DOHH2 (cell line): ENCODE results near the gene IPO13.

Source experiments
- H3F3A ChIP-seq: fragments of 200-600 bp; sonication (generic), shearing (Covaris generic); 2 replicates; pipeline ENCODE4 v1.6.0; 2016; ENCODE audit warnings: antibody characterized with exemption, mild to moderate bottlenecking; ENCODE audit not compliant: control insufficient read depth, insufficient read depth
- H3K27ac ChIP-seq: fragments of 200-600 bp; sonication (generic); 2 replicates; pipeline ENCODE4 v1.5.1; 2014; ENCODE audit warnings: low read depth, mild to moderate bottlenecking, low read length, moderate library complexity
- H3K27me3 ChIP-seq: fragments of 200-600 bp; sonication (generic); 2 replicates; pipeline ENCODE4 v1.6.1; 2014; ENCODE audit warnings: mild to moderate bottlenecking, low read length, mixed read lengths; ENCODE audit not compliant: control insufficient read depth
- H3K36me3 ChIP-seq: fragments of 200-600 bp; sonication (generic); 2 replicates; pipeline ENCODE4 v1.6.1; 2014; ENCODE audit warnings: mild to moderate bottlenecking, low read length, moderate library complexity, mixed read lengths; ENCODE audit not compliant: control insufficient read depth
- H3K4me1 ChIP-seq: fragments of 200-600 bp; sonication (generic); 2 replicates; pipeline ENCODE4 v1.6.1; 2014; ENCODE audit warnings: mild to moderate bottlenecking, low read length, mixed read lengths; ENCODE audit not compliant: control insufficient read depth
- H3K4me2 ChIP-seq: fragments of 200-600 bp; sonication (generic); 2 replicates; pipeline ENCODE4 v1.6.0; 2014; ENCODE audit warnings: mild to moderate bottlenecking, low read length, moderate library complexity
- H3K4me3 ChIP-seq: fragments of 200-600 bp; sonication (generic); 2 replicates; pipeline ENCODE4 v1.5.1; 2014; ENCODE audit warnings: mild to moderate bottlenecking, low read length, mixed read lengths
- H3K79me2 ChIP-seq: fragments of 200-600 bp; sonication (generic); 2 replicates; pipeline ENCODE4 v1.6.1; 2014; ENCODE audit warnings: mild to moderate bottlenecking, low read length, mixed read lengths; ENCODE audit not compliant: control insufficient read depth
- H3K9me2 ChIP-seq: fragments of 200-600 bp; sonication (generic); replicated peaks from 2 replicates; pipeline ENCODE4 v1.6.1; 2014; ENCODE audit warnings: mild to moderate bottlenecking, low read length, mixed read lengths; ENCODE audit not compliant: control insufficient read depth
- H3K9me3 ChIP-seq: fragments of 200-600 bp; sonication (generic); 2 replicates; pipeline ENCODE4 v1.6.1; 2014; ENCODE audit warnings: antibody characterized with exemption, low read length, mixed read lengths; ENCODE audit not compliant: control insufficient read depth, insufficient read depth
- H4K20me1 ChIP-seq: fragments of 200-600 bp; sonication (generic); 2 replicates; pipeline ENCODE4 v1.6.0; 2014; ENCODE audit warnings: low read depth, mild to moderate bottlenecking, antibody characterized with exemption, low read length, moderate library complexity; ENCODE audit not compliant: control insufficient read depth, insufficient read depth
- EZH2phosphoT487 ChIP-seq: fragments of 200-600 bp; sonication (generic); IDR thresholded peaks from 2 replicates; pipeline ENCODE4 v1.6.1; 2017; ENCODE audit warnings: borderline replicate concordance, mild to moderate bottlenecking, antibody characterized with exemption, low read length, moderate library complexity, mixed read lengths
- TF ChIP-seq, protein P1 (sequence below): fragments of 200-600 bp; sonication (generic); IDR thresholded peaks from one replicate; pipeline ENCODE4 v1.5.1; 2014; ENCODE audit warnings: antibody characterized with exemption, mild to moderate bottlenecking, low read depth, low read length; ENCODE audit not compliant: poor library complexity, severe bottlenecking

Gene IPO13

DNA sequence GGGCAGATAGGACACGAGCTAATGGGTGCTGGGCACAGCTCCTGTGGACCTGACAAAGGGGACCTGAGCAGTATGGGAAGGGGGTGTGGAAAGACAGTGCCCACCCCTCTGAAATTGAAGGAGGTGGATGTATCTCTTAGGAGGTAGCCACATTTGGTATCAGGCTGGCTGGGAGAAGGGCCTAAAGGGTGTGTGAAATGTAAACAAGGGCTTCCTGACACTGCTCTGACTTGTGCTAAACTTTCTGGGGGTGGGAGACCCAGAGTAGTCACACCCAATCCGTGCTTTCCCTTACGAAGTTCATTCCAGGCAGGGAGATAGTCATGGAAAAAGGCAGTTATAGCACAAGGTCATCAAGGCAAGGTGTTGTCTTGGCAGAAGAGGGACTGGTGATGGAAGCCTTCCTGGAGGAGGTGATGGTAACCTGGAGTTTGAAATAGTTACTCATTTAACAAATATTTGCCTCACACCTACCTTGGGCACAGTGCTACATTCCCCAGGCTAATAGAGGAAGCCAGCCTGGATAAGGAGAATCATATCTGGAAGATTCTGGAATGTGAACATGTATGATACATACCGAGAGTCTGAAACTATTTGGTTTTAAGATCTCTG is 39.3 kb downstream of the IPO13 start:
- Histone ChIP-seq H3K27me3 (no peaks in the 10 kb centered on the region), H4K20me1 (no peaks in the 10 kb centered on the region), H3K4me3 (no peak overlapping the region), H3K4me1 (peaks cover 10% of the 10 kb centered on the region), H3K4me2 (no peak overlapping the region), H3K9me2 (no peaks in the 10 kb centered on the region), H3K79me2 (peaks cover 20% of the 10 kb centered on the region), H3K9me3 (no peaks in the 10 kb centered on the region), H3K27ac (no peak overlapping the region), H3K36me3 (peaks cover 31% of the 10 kb centered on the region), H3F3A (peaks cover 12% of the 10 kb centered on the region)
- TF ChIP-seq EZH2phosphoT487 = no peak
- TF ChIP-seq, protein P1, sequence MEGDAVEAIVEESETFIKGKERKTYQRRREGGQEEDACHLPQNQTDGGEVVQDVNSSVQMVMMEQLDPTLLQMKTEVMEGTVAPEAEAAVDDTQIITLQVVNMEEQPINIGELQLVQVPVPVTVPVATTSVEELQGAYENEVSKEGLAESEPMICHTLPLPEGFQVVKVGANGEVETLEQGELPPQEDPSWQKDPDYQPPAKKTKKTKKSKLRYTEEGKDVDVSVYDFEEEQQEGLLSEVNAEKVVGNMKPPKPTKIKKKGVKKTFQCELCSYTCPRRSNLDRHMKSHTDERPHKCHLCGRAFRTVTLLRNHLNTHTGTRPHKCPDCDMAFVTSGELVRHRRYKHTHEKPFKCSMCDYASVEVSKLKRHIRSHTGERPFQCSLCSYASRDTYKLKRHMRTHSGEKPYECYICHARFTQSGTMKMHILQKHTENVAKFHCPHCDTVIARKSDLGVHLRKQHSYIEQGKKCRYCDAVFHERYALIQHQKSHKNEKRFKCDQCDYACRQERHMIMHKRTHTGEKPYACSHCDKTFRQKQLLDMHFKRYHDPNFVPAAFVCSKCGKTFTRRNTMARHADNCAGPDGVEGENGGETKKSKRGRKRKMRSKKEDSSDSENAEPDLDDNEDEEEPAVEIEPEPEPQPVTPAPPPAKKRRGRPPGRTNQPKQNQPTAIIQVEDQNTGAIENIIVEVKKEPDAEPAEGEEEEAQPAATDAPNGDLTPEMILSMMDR = no peak

DNA sequence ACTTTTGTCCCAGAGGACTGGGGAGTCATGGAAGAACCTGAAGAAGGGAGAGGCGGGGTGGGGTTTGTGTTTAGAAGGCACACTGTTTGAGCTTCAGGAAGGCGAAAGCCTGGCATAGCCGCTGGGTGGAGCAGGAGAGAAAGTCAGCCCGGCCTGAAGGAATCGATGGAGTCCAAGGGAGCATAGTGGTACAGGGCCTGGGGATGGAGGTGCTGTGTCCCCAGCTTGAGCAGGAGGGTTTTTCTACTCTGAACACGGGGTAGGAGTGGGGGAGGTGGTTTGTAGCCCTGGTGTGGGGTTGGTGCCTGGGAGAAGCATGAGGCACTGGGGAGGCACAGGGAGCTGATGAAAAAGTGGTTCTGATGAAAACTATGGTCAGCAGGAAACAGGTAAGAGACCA is 40.0 kb downstream of the IPO13 start:
- Histone ChIP-seq H3F3A (peaks cover 12% of the 10 kb centered on the region), H4K20me1 (no peaks in the 10 kb centered on the region), H3K27ac (no peak overlapping the region), H3K9me3 (no peaks in the 10 kb centered on the region), H3K4me1 (peaks cover 13% of the 10 kb centered on the region), H3K4me2 (no peak overlapping the region), H3K79me2 (peaks cover 14% of the 10 kb centered on the region), H3K9me2 (no peaks in the 10 kb centered on the region), H3K36me3 (peaks cover 25% of the 10 kb centered on the region), H3K4me3 (no peak overlapping the region), H3K27me3 (no peaks in the 10 kb centered on the region)
- TF ChIP-seq, protein P1 = no peak
- TF ChIP-seq EZH2phosphoT487 = no peak

DNA sequence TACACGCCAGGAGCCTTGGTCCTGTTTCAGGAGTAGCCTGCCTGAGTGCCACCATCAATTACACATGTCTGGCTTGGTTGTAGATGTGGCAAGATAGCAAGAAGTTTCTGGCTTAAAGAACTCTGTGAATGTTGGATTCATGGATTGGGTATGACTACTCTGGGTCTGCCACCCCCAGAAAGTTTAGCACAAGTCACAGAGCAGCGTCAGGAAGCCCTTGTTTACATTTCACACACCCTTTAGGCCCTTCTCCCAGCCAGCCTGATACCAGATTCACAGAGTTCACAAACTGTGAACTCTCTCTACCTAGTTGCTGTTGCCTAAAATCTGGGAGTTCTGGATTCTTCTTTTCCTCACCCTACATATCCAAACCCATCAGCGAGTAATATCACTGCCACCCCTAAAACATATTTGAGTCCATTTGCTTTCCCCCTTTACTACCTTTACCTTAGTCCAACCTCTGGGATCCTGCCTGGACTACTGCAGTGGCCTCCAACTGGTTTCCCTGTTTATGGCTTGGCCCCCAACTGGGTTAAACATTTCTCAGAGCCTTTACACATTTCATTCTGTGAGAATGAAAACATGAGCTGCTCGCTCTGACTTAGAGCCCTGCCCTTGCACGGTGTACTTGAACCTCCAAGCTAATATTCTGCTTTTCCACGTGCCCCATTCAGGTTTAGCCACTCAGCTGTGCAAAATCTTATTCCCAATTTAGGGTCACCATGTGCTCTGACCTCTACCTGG is 40.6 kb downstream of the IPO13 start:
- Histone ChIP-seq H3K9me3 (no peaks in the 10 kb centered on the region), H3K36me3 (peaks cover 24% of the 10 kb centered on the region), H3K4me3 (no peak overlapping the region), H3K9me2 (no peaks in the 10 kb centered on the region), H3K4me1 (peaks cover 18% of the 10 kb centered on the region), H4K20me1 (no peaks in the 10 kb centered on the region), H3K79me2 (peaks cover 8% of the 10 kb centered on the region), H3K27ac (no peak overlapping the region), H3K27me3 (no peaks in the 10 kb centered on the region), H3F3A (peaks cover 12% of the 10 kb centered on the region), H3K4me2 (no peak overlapping the region)
- TF ChIP-seq EZH2phosphoT487 = no peak
- TF ChIP-seq, protein P1 = no peak
